ENCODE results near the gene PKLR. TPM values are rescaled to one million over a fixed set of nuclear protein-coding genes. Genes with fewer than 3 reads are reported as not detected.

The PKLR gene
- total RNA-seq, 1 donor from 2014 or later, result not detected

- no peak for DNase-seq
- no peak overlapping the region for H3K27ac ChIP-seq (replicated peaks)
- H3K9me3 ChIP-seq (replicated peaks), result no peaks in the 10 kb centered on the region
- peaks cover 18% of the 10 kb centered on the region for H3K4me1 ChIP-seq
- TF ChIP-seq CTCF (IDR thresholded peaks at IDR 0.05; ENCODE audit: borderline replicate concordance), result no peak
- H3K4me3 ChIP-seq, result no peak overlapping the region
- intact Hi-C loops (cut with micrococcal nuclease), result no loop called here
- H3K36me3 ChIP-seq, result no peaks in the 10 kb centered on the region
- H3K27me3 ChIP-seq (ENCODE audit: low read depth), result no peaks in the 10 kb centered on the region
Observed at GRCh38 chr1:155304558-155305063, 3.4 kb upstream of the PKLR start.

- no peak for TF ChIP-seq CTCF (IDR thresholded peaks at IDR 0.05; ENCODE audit: borderline replicate concordance)
- DNase-seq, result no peak
- intact Hi-C loops (cut with micrococcal nuclease), result no loop called here
Observed at GRCh38 chr1:155300553-155301329, 497 bp downstream of the PKLR start.

GRCh38 chr1:155300024-155300423 is 1.2 kb downstream of the PKLR start:
- intact Hi-C loops (cut with micrococcal nuclease), result no loop called here
- Histone ChIP-seq H3K9me3 (replicated peaks) (no peaks in the 10 kb centered on the region), H3K36me3 (no peaks in the 10 kb centered on the region), H3K27me3 (ENCODE audit: low read depth) (peaks cover 31% of the 10 kb centered on the region), H3K4me3 (no peak overlapping the region), H3K27ac (replicated peaks) (no peak overlapping the region), H3K4me1 (peaks cover 9% of the 10 kb centered on the region)
- DNase-seq, result no peak
- no peak for TF ChIP-seq CTCF (IDR thresholded peaks at IDR 0.05; ENCODE audit: borderline replicate concordance)

More at GRCh38 chr1:155300553-155301329, 497 bp downstream of the PKLR start:
- no peak overlapping the region for H3K4me3 ChIP-seq
- H3K27me3 ChIP-seq (ENCODE audit: low read depth), result peaks cover 23% of the 10 kb centered on the region
- peaks cover 2% of the 10 kb centered on the region for H3K4me1 ChIP-seq
- no peaks in the 10 kb centered on the region for H3K9me3 ChIP-seq (replicated peaks)
- H3K36me3 ChIP-seq, result no peaks in the 10 kb centered on the region
- H3K27ac ChIP-seq (replicated peaks), result no peak overlapping the region

GRCh38 chr1:155297384-155297783 is 3.9 kb downstream of the PKLR start:
- TF ChIP-seq CTCF (IDR thresholded peaks at IDR 0.05; ENCODE audit: borderline replicate concordance), result no peak
- Histone ChIP-seq H3K27ac (replicated peaks) (no peak overlapping the region), H3K4me1 (peaks cover 14% of the 10 kb centered on the region), H3K9me3 (replicated peaks) (no peaks in the 10 kb centered on the region), H3K36me3 (no peaks in the 10 kb centered on the region), H3K27me3 (ENCODE audit: low read depth) (peaks cover 54% of the 10 kb centered on the region), H3K4me3 (no peak overlapping the region)
- DNase-seq, result no peak
- intact Hi-C loops (cut with micrococcal nuclease), result no loop called here

- no peaks in the 10 kb centered on the region for H3K9me3 ChIP-seq (replicated peaks)
- H3K27ac ChIP-seq (replicated peaks), result no peak overlapping the region
- H3K4me1 ChIP-seq, result peaks cover 14% of the 10 kb centered on the region
- no peak for DNase-seq
- TF ChIP-seq CTCF (IDR thresholded peaks at IDR 0.05; ENCODE audit: borderline replicate concordance), result no peak
- intact Hi-C loops (cut with micrococcal nuclease), result no loop called here
- no peaks in the 10 kb centered on the region for H3K36me3 ChIP-seq
- H3K27me3 ChIP-seq (ENCODE audit: low read depth), result peaks cover 60% of the 10 kb centered on the region
- no peak overlapping the region for H3K4me3 ChIP-seq
Observed at GRCh38 chr1:155296661-155297060, 4.6 kb downstream of the PKLR start.
